H1 (cell line): ENCODE results near the gene UBE2J1. TPM values are rescaled to one million over a fixed set of nuclear protein-coding genes. Genes with fewer than 3 reads are reported as not detected.

Experiments used
- BRCA1 ChIP-seq: IDR thresholded peaks from 2 replicates; pipeline ENCODE4 v1.6.1; 2012; ENCODE audit warnings: low read depth, low read length, improper control_type of control experiment
- GABPA ChIP-seq: IDR thresholded peaks from 2 replicates; pipeline ENCODE4 v1.6.1; 2011; ENCODE audit warnings: mild to moderate bottlenecking, low read length, moderate library complexity, borderline replicate concordance; ENCODE audit not compliant: insufficient read depth
- HDAC2 ChIP-seq, 2 experiments: fragments of 300-600 bp in 1 of 2; sonication (generic) in 1 of 2; IDR thresholded peaks; 2 replicates each; pipeline ENCODE4 v1.6.1; 2011 to 2012; ENCODE audit warnings: low read depth in 2 of 2, low read length in 2 of 2, mild to moderate bottlenecking in 2 of 2, moderate library complexity in 2 of 2, borderline replicate concordance in 1 of 2, inconsistent platforms in 1 of 2
- JUN ChIP-seq: IDR thresholded peaks from 2 replicates; pipeline ENCODE4 v1.6.1; 2011; ENCODE audit warnings: low read depth, mild to moderate bottlenecking, improper control_type of control experiment, low read length
- SUZ12 ChIP-seq: fragments of 200-600 bp; sonication (generic); IDR thresholded peaks from 2 replicates; pipeline ENCODE4 v1.6.1; 2012; ENCODE audit warnings: mild to moderate bottlenecking, inconsistent platforms, low read length, moderate library complexity, mixed read lengths
- polyA plus RNA-seq, 7 experiments: library from polyadenylated mRNA; depleted of rRNA in 3 of 7; stranded (reverse) in 5 of 7; unstranded in 2 of 7; fragments of >200 nt in 5 of 7; fragments of 200-250 nt in 2 of 7; gene quantifications; 1 replicate in 5 of 7; 2 replicates in 1 of 7; 4 replicates in 1 of 7; pipeline versions ENCODE4 v1.2.1 to v1.2.3, GENCODE V29; 2011 to 2013; ENCODE audit warnings: missing spikeins in 2 of 7, mixed read lengths in 2 of 7
- total RNA-seq: library from RNA; stranded (reverse); fragmentation: NEBNext Ultra II Directional; extraction: Animal tissue kit (Norgen Biotek cat#: 25700); gene quantifications from 2 replicates; pipeline ENCODE4 v1.2.1, GENCODE V29; 2021

The UBE2J1 gene
- total and polyA plus RNA-seq, 2 of the 8 experiments (the other 6 are each of a cell fraction or from before 2014, with no cell fraction given) = 8.5 to 15.2 TPM

DNA sequence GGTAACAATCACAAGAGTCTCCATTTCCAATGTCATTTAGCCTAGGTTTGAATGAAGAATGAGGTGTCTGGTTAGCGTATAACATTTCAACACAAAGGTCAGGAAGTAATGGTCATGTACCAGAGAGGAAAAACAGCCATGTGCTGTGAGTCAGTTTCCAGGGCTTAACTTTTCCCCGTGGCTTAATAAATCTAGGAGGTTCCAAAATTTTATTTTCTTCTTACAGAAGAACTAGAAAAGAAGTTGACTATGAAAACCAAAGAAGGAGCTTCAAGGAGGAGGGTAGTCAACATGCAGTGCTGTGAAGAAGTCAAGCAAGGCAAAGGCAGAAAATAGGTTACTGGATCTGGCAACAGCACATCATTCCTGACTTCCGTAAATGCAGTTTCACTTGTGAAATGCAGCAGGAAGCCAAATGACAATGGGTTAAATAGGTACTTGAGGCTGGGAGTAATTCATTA is 29.0 kb downstream of the UBE2J1 start (continued):
- TF ChIP-seq GABPA (no peak), BRCA1 (no peak), JUN (no peak), HDAC2 (IDR thresholded peaks at IDR 0.05; ENCODE audit: borderline replicate concordance in 1 of 2, low read depth in 2 of 2, low read length in 2 of 2) (no peak), SUZ12 (no peak)
